ENCODE measurements around the gene SLC5A12.
"Not testable (repeated sequence)": the region's sequence is repeated elsewhere in the genome, so short reads cannot be mapped to it uniquely, and the experiment has no call there.

The SLC5A12 gene

GRCh38 chr11:26649884-26650283 lies 72.0 kb downstream of the SLC5A12 start:
- DNase-seq = no peak

- DNase-seq = not testable (repeated sequence)
Measured at GRCh38 chr11:26643314-26643713, 78.5 kb downstream of the SLC5A12 start.

- DNase-seq = no peak
Measured at GRCh38 chr11:26632691-26633159, 89.1 kb downstream of the SLC5A12 start.

DNA sequence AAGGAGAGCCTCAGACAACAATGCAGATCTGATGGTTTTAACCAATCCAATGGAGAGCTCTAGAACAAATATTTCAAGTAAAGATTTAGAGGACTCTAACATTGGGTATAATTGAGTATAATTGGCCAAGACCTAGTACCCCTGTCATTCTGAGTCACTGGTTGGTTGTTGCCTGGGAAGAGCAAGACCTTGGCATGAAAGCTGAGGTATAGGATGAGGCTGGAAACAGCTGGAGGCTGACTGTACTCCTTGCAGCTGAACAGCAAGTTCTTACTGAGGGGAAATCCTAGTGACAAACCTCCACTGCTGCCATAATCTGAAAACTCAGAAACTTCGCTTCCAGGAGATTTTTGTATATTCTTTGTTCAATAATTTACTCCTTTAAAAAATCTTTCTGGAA lies 95.5 kb downstream of the SLC5A12 start:
- DNase-seq = no peak

DNA sequence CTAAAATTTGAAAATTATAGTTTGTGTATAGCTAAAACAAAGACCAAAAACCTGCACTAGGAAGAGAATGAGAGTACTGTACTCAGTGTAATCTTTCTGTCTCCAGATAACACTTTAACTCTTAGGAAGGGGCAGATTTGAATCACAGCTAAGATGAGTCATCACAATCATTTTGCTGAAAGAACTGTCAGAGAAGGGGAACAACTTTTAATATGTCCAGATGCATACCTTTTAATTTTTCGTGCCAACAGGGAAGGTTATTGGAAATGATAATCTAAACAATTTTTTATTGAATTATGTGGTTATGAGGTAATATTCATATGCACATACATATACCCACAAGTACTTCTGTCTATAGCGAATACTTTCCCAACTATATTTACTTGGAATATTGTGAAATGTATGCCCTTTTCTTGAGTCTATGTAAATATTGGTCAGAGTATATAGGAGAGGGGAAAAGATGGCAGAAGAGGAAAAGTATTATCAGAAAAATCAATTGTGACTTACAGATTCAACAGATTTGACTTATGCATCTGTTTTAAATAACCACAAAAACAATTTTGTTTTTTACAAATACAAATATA lies 98.7 kb downstream of the SLC5A12 start:
- no peak for DNase-seq

DNA sequence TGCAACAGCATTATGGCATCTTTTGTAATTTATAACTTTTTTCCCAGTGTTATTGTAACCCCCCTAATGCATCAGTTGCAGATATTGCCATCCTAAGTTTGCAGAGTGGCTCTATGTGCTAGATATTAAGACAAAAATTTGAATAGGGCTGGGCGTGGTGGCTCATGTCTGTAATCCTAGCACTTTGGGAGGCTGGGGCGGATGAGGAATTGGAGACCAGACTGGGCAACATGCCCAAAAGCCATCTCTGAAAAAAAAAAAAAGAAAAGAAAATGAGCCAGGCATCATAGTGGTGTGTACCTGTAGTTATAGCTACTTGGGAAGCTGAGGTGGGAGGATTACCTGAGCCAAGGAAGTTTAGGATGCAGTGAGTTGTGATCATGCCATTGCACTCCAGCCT lies 99.7 kb downstream of the SLC5A12 start:
- DNase-seq = no peak

DNA sequence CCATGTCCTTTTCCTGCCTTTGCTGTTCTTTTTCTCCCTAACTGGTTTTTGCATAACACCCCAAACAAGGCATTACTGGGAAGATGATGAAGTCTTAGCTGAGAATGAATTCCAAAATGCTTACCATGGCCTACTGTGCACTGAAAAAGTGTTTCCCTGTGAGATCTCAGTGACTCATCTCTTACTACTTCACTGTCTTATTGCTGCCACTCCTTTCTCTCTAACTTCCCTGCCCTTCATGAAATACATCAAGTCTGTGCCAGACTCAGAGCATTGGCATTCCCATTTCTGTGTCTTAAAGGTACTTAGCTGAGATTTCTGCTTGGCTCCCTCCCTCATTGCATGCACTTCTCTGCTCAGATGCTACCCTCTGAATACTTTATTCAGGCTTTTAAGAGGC lies 100.7 kb downstream of the SLC5A12 start:
- DNase-seq = no peak

DNA sequence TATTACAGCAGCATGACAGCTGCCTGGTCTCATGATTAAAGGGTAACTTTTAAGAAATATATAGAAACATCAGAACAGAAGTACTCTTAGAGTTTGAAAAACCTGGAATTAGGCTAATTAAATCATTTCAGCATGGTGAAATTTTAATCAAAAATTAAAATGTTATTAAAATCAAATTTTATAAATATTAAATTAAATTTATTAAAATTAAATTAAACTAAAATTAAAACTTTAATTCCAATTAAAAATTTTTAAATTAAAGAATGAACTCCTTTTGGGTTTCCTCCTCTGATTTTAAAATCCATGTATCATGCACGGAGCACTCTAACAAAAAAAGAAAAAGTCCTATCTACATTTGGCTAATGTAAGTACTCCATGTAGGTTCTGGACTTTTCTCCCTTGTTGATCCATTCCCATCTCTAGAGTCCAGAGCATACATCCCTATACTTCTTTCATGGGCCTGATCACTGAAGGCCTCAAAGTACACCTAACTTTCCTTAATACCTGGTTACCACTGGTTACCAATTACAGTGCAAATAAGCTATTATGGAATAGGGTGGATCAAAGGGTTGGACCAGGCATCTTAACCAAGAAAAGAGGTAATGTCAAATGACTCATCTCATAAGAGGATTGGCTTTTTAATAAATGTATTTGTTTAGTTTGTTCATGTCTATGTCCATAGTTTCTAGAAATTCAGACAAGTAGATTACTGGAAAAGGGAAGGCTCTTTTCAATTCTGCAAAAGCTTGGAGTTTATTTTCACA lies 101.4 kb downstream of the SLC5A12 start:
- no peak for DNase-seq

DNA sequence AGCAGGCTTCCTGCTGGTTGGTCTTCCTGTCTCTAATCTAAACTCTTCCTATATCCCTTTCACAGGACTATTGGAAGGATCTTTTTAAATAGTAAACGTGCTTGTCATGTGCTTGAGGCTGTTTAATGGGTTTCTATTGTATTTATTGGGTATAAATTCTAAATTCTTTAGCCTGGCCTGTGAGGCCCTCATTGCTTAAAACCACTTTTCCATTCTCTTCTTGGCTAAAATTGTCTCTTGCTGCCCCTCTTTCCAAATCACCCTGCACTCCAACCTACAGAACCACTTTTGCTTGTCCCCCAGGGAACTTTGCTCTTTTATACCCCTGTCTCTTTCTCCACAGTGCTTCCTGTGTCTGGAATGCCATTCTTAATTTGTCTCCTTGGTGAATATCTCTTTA lies 103.4 kb downstream of the SLC5A12 start:
- no peak for DNase-seq
